Naive B cell (primary cell): ENCODE data around the gene MSI2. TPM values are rescaled to one million over a fixed set of nuclear protein-coding genes. Genes with fewer than 3 reads are reported as not detected.

ENCODE experiments used
- ATAC-seq, 2 donors: fragments of 150-1000 bp; cut with Tn5 transposase; 2 replicates each; pipeline ENCODE4 v1.10.0; 2021; ENCODE audit warnings: low read depth in 2 of 2, mild to moderate bottlenecking in 2 of 2, moderate library complexity in 2 of 2
- DNase-seq: peaks from one replicate; pipeline ENCODE4 v3.0.0; 2022
- H3K27ac Mint-ChIP-seq, 6 donors: one replicate each; pipeline ENCODE4 v1.8.0; 2020 to 2022; ENCODE audit warnings: mild to moderate bottlenecking in 6 of 6, mixed read lengths in 6 of 6, moderate library complexity in 5 of 6, inconsistent platforms in 2 of 6
- H3K27me3 Mint-ChIP-seq, 3 donors: one replicate each; pipeline ENCODE4 v1.8.0; 2021 to 2022; ENCODE audit warnings: mixed read lengths in 3 of 3, mild to moderate bottlenecking in 1 of 3
- H3K36me3 Mint-ChIP-seq, 2 donors: one replicate each; pipeline ENCODE4 v1.8.0; 2020 to 2022; ENCODE audit warnings: mixed read lengths in 2 of 2, inconsistent platforms in 1 of 2, mild to moderate bottlenecking in 1 of 2
- H3K4me1 Mint-ChIP-seq, 3 donors: one replicate each; pipeline ENCODE4 v1.8.0; 2020 to 2022; ENCODE audit warnings: mixed read lengths in 3 of 3, inconsistent platforms in 1 of 3, mild to moderate bottlenecking in 1 of 3, moderate library complexity in 1 of 3
- H3K4me3 Mint-ChIP-seq, 8 donors: one replicate each; pipeline ENCODE4 v1.8.0; 2020 to 2022; ENCODE audit warnings: mild to moderate bottlenecking in 8 of 8, mixed read lengths in 8 of 8, moderate library complexity in 8 of 8, inconsistent platforms in 2 of 8
- H3K9me3 Mint-ChIP-seq, 7 donors: one replicate each; pipeline ENCODE4 v1.8.0; 2020 to 2022; ENCODE audit warnings: mixed read lengths in 7 of 7, mild to moderate bottlenecking in 5 of 7, inconsistent platforms in 2 of 7, moderate library complexity in 1 of 7
- polyA plus RNA-seq, 6 donors: library from polyadenylated mRNA; unstranded; fragments of 300-500 nt; fragmentation: Illumina TruSeq; gene quantifications; one replicate each; pipeline ENCODE4 v1.2.3, GENCODE V29; 2021; ENCODE audit warnings: low read depth in 6 of 6

Gene MSI2
- polyA plus RNA-seq, 6 donors from 2014 or later: 4.0 to 11.3 (median 6.8) TPM

DNA sequence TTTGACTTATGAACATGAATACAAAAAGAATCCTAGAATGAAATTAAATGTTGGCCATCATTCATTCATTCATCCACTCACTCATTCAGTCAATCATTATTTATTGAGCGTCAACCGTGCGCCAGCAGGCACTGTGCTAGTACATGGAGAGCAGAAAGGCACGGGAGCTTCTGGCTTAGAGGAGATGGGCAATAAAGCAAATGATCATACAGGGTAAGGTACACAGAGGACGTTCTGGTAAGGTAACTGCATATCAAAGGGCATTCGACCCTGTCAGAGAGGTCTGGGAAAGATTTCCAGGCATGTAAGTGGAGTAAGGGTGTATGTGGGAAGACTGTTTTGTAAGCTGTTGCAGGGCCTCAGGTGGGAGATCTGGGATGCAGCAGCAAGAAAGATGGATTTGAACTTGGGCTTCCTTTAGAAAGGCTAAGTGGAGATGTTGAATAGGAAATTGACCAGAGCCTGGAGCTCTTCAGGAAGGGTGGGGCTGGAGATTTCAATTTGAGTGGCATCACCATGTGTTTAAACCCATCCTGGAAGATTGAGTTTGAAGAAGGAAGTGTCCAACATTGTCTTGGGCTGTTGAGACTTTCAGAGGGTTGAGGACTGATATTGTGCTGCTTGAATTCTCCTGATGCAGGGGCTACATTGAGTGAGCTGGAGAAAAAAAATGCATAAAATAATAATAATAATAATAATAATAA, 2.8 kb upstream of the MSI2 start:
- ATAC-seq: no peak
- Mint-ChIP-seq H3K36me3 (peaks cover 6 to 17% of the 10 kb centered on the region in 2 donors), H3K4me3 (peak overlapping the region in 1 of 8 donors; percentile 71), H3K9me3 (peaks cover 5 to 25% (median 16%) of the 10 kb centered on the region in 7 donors), H3K27ac (peak overlapping the region in 4 of 6 donors; percentile 3 to 12 (median 10)), H3K4me1 (peaks cover 20 to 23% (median 21%) of the 10 kb centered on the region in 3 donors), H3K27me3 (no peaks in the 10 kb centered on the region)
- no peak for DNase-seq

- Mint-ChIP-seq H3K27me3 (no peaks in the 10 kb centered on the region), H3K4me1 (peaks cover 37 to 40% (median 38%) of the 10 kb centered on the region in 3 donors), H3K4me3 (peak overlapping the region; percentile 85 to 98 (median 96)), H3K27ac (peak overlapping the region; percentile 91 to 97 (median 96)), H3K36me3 (peaks cover 0 to 8% of the 10 kb centered on the region in 2 donors), H3K9me3 (peaks cover 0 to 10% (median 8%) of the 10 kb centered on the region in 7 donors)
- no peak for DNase-seq
- ATAC-seq: no peak
These were observed 1.0 kb upstream of the MSI2 start for GRCh38 chr17:57255182-57255775.

GRCh38 chr17:57256708-57257112, 387 bp downstream of the MSI2 start:
- Mint-ChIP-seq H3K27ac (peak overlapping the region; percentile 88 to 97 (median 94)), H3K36me3 (peaks cover 0 to 8% of the 10 kb centered on the region in 2 donors), H3K27me3 (no peaks in the 10 kb centered on the region), H3K9me3 (no peaks in the 10 kb centered on the region), H3K4me1 (peaks cover 49 to 53% (median 51%) of the 10 kb centered on the region in 3 donors), H3K4me3 (peak overlapping the region; percentile 90 to 98 (median 96))
- ATAC-seq: peak; percentile 4 to 5
- no peak for DNase-seq

DNA sequence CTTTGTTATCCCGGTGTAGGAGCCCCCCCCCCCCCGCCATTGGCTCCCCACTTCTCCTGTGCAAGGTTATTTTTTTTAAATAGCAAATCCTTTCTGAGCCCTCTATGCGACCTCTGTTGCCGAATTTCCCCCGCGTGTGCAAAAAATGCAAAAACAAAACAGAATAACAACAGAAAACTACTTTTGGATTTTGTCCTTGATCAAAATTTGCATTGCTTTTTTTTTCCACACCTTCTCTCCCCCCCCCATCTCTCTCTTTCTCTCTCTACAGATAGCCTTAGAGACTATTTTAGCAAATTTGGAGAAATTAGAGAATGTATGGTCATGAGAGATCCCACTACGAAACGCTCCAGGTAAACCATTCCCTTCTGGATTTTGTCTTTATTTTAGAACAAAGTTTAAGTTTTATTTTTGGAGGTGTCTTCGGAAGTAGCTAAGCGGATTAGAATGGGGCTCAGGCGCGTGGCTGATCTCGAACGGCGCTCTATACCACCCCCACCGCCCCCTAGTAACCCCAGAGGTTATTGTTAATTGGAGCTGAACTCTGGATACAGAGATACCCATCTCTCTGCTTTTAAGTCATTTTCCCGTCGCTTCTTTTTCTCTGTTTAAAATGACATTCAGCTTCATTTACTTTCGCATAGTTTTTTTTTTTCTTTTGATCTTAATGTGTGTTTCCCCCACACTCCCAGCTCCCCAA, 1.0 kb downstream of the MSI2 start:
- Mint-ChIP-seq H3K4me1 (peaks cover 54 to 57% (median 55%) of the 10 kb centered on the region in 3 donors), H3K27ac (peak overlapping the region; percentile 88 to 97 (median 94)), H3K36me3 (peaks cover 3 to 14% of the 10 kb centered on the region in 2 donors), H3K9me3 (no peaks in the 10 kb centered on the region), H3K4me3 (peak overlapping the region; percentile 90 to 98 (median 96)), H3K27me3 (no peaks in the 10 kb centered on the region)
- ATAC-seq (peak; percentile 16 to 20), DNase-seq (peak; percentile 18)

GRCh38 chr17:57257895-57258851, 1.9 kb downstream of the MSI2 start:
- Mint-ChIP-seq H3K4me1 (peaks cover 56 to 63% (median 63%) of the 10 kb centered on the region in 3 donors), H3K27ac (peak overlapping the region; percentile 81 to 97 (median 94))
- DNase-seq: no peak

DNA sequence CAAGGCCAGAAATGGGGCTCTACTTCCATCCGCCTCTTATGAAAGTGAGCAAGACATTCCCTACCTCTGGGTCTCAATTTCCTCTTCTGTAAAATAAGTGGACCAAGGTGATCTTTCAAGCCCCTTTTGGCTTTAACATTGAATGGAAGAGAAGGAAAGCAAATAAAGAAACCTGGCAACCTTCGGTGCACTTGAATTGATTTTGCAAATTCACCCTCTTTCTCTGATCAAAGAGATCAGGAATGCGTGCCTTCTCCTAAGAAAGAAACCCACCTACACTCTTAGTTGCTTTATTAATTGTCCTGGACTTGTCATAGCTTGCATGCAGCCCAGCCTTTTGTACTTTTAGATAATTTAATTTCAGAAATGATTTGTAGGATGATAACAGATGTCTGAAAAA, 3.0 kb downstream of the MSI2 start:
- peak overlapping the region in 4 of 6 donors; percentile 8 to 96 (median 76) for H3K27ac Mint-ChIP-seq
- H3K4me3 Mint-ChIP-seq: peak overlapping the region; percentile 62 to 98 (median 96)
- peaks cover 21 to 28% of the 10 kb centered on the region in 2 donors for H3K36me3 Mint-ChIP-seq
- peaks cover 52 to 65% (median 63%) of the 10 kb centered on the region in 3 donors for H3K4me1 Mint-ChIP-seq
- ATAC-seq (no peak), DNase-seq (no peak)
- H3K9me3 Mint-ChIP-seq: no peaks in the 10 kb centered on the region
- no peaks in the 10 kb centered on the region for H3K27me3 Mint-ChIP-seq

More at GRCh38 chr17:57257895-57258851, 1.9 kb downstream of the MSI2 start:
- Mint-ChIP-seq H3K4me3 (peak overlapping the region; percentile 90 to 98 (median 96)), H3K9me3 (no peaks in the 10 kb centered on the region), H3K27me3 (no peaks in the 10 kb centered on the region), H3K36me3 (peaks cover 11 to 20% of the 10 kb centered on the region in 2 donors)
- ATAC-seq: no peak

DNA sequence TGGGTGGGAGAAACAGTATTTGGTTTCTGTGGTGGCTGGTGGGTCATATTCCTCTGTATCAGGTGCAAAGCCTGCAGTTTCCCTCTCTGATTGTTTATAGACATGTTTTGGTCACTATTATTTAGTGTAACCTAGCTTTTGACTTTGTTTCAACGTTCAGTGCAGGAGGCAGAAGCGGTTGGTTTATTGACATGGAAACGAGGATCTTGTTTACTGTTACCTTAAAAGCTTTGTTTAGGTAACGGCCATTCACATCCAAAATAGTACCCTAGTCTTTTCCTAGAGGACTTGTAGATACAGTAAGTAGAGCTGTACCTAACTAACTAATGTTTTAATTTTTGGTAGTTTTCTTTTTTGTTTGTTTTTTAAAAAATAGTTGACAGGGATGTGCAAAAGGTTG, 3.5 kb downstream of the MSI2 start:
- Mint-ChIP-seq H3K27me3 (no peaks in the 10 kb centered on the region), H3K4me3 (peak overlapping the region; percentile 57 to 98 (median 96)), H3K36me3 (peaks cover 21 to 28% of the 10 kb centered on the region in 2 donors), H3K27ac (peak overlapping the region in 3 of 6 donors; percentile 74 to 96 (median 82)), H3K9me3 (no peaks in the 10 kb centered on the region), H3K4me1 (peaks cover 52 to 65% (median 63%) of the 10 kb centered on the region in 3 donors)
- ATAC-seq: no peak
- no peak for DNase-seq

GRCh38 chr17:57260325-57261083, 4.2 kb downstream of the MSI2 start:
- Mint-ChIP-seq H3K4me1 (peaks cover 49 to 61% (median 60%) of the 10 kb centered on the region in 3 donors), H3K27ac (peak overlapping the region in 5 of 6 donors; percentile 28 to 96 (median 82)), H3K9me3 (no peaks in the 10 kb centered on the region), H3K4me3 (peak overlapping the region; percentile 47 to 98 (median 96)), H3K27me3 (no peaks in the 10 kb centered on the region), H3K36me3 (peaks cover 21 to 28% of the 10 kb centered on the region in 2 donors)
- DNase-seq (no peak), ATAC-seq (peak; percentile 4 to 13)

- Mint-ChIP-seq H3K9me3 (no peaks in the 10 kb centered on the region), H3K4me1 (peaks cover 46 to 60% (median 60%) of the 10 kb centered on the region in 3 donors), H3K27me3 (no peaks in the 10 kb centered on the region), H3K27ac (peak overlapping the region in 2 of 6 donors; percentile 82 to 96), H3K4me3 (peak overlapping the region in 7 of 8 donors; percentile 44 to 98 (median 95)), H3K36me3 (peaks cover 26 to 28% of the 10 kb centered on the region in 2 donors)
- ATAC-seq (no peak), DNase-seq (peak; percentile 18)
These were observed 4.8 kb downstream of the MSI2 start for GRCh38 chr17:57261084-57261461.

- Mint-ChIP-seq H3K4me1 (peaks cover 43 to 57% (median 57%) of the 10 kb centered on the region in 3 donors), H3K9me3 (no peaks in the 10 kb centered on the region), H3K4me3 (no peak overlapping the region)
These were observed 6.2 kb downstream of the MSI2 start for GRCh38 chr17:57262557-57262956.

DNA sequence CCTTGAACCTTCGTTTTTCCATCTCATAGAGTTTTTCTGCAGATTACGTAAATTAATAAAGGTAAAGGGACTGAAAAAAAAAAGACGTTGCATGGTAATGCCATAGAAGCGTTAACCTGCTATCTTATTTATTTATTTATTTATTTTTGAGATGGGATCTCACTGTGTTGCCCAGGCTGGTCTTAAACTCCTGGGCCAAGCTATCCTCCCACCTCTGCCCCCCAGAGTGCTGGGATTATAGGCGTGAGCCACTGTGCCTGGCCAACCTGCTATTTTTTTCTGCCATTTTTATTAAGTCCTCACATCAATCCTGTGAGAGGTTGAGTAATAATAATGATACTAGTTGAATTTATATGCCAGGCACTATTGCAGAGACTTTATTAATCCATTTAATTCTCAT, 7.9 kb downstream of the MSI2 start:
- ATAC-seq (no peak), DNase-seq (no peak)
- Mint-ChIP-seq H3K36me3 (peaks cover 32 to 38% of the 10 kb centered on the region in 2 donors), H3K4me1 (peaks cover 34 to 53% (median 43%) of the 10 kb centered on the region in 3 donors), H3K27ac (no peak overlapping the region), H3K9me3 (no peaks in the 10 kb centered on the region), H3K4me3 (peak overlapping the region in 1 of 8 donors; percentile 3), H3K27me3 (no peaks in the 10 kb centered on the region)

More at GRCh38 chr17:57262557-57262956, 6.2 kb downstream of the MSI2 start:
- no peaks in the 10 kb centered on the region for H3K27me3 Mint-ChIP-seq
- H3K27ac Mint-ChIP-seq: peak overlapping the region in 1 of 6 donors; percentile 37
- no peak for ATAC-seq
- H3K36me3 Mint-ChIP-seq: peaks cover 22 to 31% of the 10 kb centered on the region in 2 donors
- no peak for DNase-seq

- no peak for DNase-seq
- H3K27ac Mint-ChIP-seq: peak overlapping the region in 1 of 6 donors; percentile 34
- H3K4me3 Mint-ChIP-seq: no peak overlapping the region
- H3K9me3 Mint-ChIP-seq: no peaks in the 10 kb centered on the region
- ATAC-seq: no peak
- peaks cover 34 to 53% (median 40%) of the 10 kb centered on the region in 3 donors for H3K4me1 Mint-ChIP-seq
- no peaks in the 10 kb centered on the region for H3K27me3 Mint-ChIP-seq
- peaks cover 37 to 38% of the 10 kb centered on the region in 2 donors for H3K36me3 Mint-ChIP-seq
These were observed 8.5 kb downstream of the MSI2 start for GRCh38 chr17:57264776-57265175.
